ENCODE results near the gene SOX13.

- TF ChIP-seq, protein P1, sequence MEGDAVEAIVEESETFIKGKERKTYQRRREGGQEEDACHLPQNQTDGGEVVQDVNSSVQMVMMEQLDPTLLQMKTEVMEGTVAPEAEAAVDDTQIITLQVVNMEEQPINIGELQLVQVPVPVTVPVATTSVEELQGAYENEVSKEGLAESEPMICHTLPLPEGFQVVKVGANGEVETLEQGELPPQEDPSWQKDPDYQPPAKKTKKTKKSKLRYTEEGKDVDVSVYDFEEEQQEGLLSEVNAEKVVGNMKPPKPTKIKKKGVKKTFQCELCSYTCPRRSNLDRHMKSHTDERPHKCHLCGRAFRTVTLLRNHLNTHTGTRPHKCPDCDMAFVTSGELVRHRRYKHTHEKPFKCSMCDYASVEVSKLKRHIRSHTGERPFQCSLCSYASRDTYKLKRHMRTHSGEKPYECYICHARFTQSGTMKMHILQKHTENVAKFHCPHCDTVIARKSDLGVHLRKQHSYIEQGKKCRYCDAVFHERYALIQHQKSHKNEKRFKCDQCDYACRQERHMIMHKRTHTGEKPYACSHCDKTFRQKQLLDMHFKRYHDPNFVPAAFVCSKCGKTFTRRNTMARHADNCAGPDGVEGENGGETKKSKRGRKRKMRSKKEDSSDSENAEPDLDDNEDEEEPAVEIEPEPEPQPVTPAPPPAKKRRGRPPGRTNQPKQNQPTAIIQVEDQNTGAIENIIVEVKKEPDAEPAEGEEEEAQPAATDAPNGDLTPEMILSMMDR (IDR thresholded peaks at IDR 0.05), result no peak
- no peak for TF ChIP-seq ZFX (IDR thresholded peaks at IDR 0.05; ENCODE audit: borderline replicate concordance)
Observed at GRCh38 chr1:204134103-204134502, 61.2 kb downstream of the SOX13 start.
